ENCODE data around the gene PTPRM. TPM values are rescaled to one million over a fixed set of nuclear protein-coding genes. Genes with fewer than 3 reads are reported as not detected.

Gene PTPRM
- total and polyA plus RNA-seq, 2 of the 8 experiments (the other 6 are each of a cell fraction or from before 2014, with no cell fraction given), result 4.1 to 7.0 TPM

DNA sequence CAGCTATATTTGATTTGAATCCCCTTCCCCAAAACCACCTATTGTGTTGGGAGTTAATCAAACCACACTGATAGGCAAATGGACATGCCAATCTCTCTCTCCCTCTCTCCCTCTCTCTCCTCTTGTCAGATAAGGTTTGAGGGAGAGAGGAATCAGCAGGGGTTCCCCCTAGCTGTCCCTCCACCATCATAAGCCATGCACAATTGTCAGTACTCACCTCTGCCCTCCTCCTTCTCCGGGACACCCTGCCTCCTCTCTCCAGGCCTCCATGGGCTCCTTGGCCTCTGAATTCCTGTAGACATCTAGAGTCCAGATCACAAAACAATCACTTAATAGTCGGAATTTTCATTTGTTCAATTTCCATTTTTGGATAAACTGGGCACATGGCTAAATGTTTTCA is 798.4 kb downstream of the PTPRM start (continued):
- TF ChIP-seq KDM4A (IDR thresholded peaks at IDR 0.05; ENCODE audit: low read depth, low read length, severe bottlenecking) (no peak), TEAD4 (IDR thresholded peaks at IDR 0.05; ENCODE audit: low read depth, low read length) (no peak), POLR2AphosphoS5 (IDR thresholded peaks at IDR 0.05; ENCODE audit: low read depth, low read length) (no peak), KDM1A (IDR thresholded peaks at IDR 0.05; ENCODE audit: borderline replicate concordance, low read length) (no peak), EP300 (IDR thresholded peaks at IDR 0.05; ENCODE audit: borderline replicate concordance in 1 of 2, low read depth in 2 of 2, low read length in 2 of 2) (no peak), JUN (IDR thresholded peaks at IDR 0.05; ENCODE audit: low read depth, low read length) (no peak), CEBPB (IDR thresholded peaks at IDR 0.05; ENCODE audit: low read depth, low read length) (no peak), TCF12 (IDR thresholded peaks at IDR 0.05; ENCODE audit: low read depth, low read length) (no peak), BRCA1 (IDR thresholded peaks at IDR 0.05; ENCODE audit: low read depth, low read length) (no peak)
- TF ChIP-seq, protein P1, sequence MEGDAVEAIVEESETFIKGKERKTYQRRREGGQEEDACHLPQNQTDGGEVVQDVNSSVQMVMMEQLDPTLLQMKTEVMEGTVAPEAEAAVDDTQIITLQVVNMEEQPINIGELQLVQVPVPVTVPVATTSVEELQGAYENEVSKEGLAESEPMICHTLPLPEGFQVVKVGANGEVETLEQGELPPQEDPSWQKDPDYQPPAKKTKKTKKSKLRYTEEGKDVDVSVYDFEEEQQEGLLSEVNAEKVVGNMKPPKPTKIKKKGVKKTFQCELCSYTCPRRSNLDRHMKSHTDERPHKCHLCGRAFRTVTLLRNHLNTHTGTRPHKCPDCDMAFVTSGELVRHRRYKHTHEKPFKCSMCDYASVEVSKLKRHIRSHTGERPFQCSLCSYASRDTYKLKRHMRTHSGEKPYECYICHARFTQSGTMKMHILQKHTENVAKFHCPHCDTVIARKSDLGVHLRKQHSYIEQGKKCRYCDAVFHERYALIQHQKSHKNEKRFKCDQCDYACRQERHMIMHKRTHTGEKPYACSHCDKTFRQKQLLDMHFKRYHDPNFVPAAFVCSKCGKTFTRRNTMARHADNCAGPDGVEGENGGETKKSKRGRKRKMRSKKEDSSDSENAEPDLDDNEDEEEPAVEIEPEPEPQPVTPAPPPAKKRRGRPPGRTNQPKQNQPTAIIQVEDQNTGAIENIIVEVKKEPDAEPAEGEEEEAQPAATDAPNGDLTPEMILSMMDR (IDR thresholded peaks at IDR 0.05; ENCODE audit: control extremely low read depth in 1 of 3, insufficient read depth in 1 of 3, low read depth in 1 of 3, low read length in 3 of 3), result no peak
